Activated CD4-positive, alpha-beta T cell treated with anti-CD3 and anti-CD28 coated beads, Interleukin-2, Interleukin-6, amounts not matched to agents 100 ng/mL and 50 ng/mL, durations not matched to agents 16 hours and 8 hours (primary cell): ENCODE measurements around the gene ZNF780B.

Source experiments
- DNase-seq: peaks from one replicate; pipeline ENCODE4 v3.0.0-alpha.2; 2020

The ZNF780B gene

GRCh38 chr19:40035996-40036395 lies 20.0 kb downstream of the ZNF780B start:
- no peak for DNase-seq

- DNase-seq: no peak
Observed at GRCh38 chr19:40033989-40034560, 22.0 kb downstream of the ZNF780B start.

GRCh38 chr19:40026597-40026970 lies 29.4 kb downstream of the ZNF780B start:
- DNase-seq: no peak

- no peak for DNase-seq
Observed at GRCh38 chr19:40025938-40026596, 30.0 kb downstream of the ZNF780B start.

GRCh38 chr19:40023969-40024368 lies 32.1 kb downstream of the ZNF780B start:
- DNase-seq: no peak

- no peak for DNase-seq
Observed at GRCh38 chr19:40013991-40014390, 42.0 kb downstream of the ZNF780B start.

GRCh38 chr19:40009674-40010073 lies 46.4 kb downstream of the ZNF780B start:
- no peak for DNase-seq

- DNase-seq: no peak
Observed at GRCh38 chr19:40006273-40006691, 49.7 kb downstream of the ZNF780B start.

GRCh38 chr19:40005691-40006272 lies 50.2 kb downstream of the ZNF780B start:
- no peak for DNase-seq

GRCh38 chr19:39998501-39998900 lies 57.5 kb downstream of the ZNF780B start:
- DNase-seq: no peak

GRCh38 chr19:39997638-39998216 lies 58.3 kb downstream of the ZNF780B start:
- peak; percentile 38 for DNase-seq

- DNase-seq: peak; percentile 97
Observed at GRCh38 chr19:39996811-39997637, 59.0 kb downstream of the ZNF780B start, which contains the start of gene ZNF546. TSS of gene ZNF546 (plus strand) at chr19:39997060. CDS start at chr19:39998327, 1,267 bp downstream.

GRCh38 chr19:39996218-39996810 lies 59.7 kb downstream of the ZNF780B start:
- DNase-seq: peak; percentile 62

- no peak for DNase-seq
Observed at GRCh38 chr19:39995794-39996193, 60.2 kb downstream of the ZNF780B start.

- DNase-seq: no peak
Observed at GRCh38 chr19:39994361-39994760, 61.7 kb downstream of the ZNF780B start.

- no peak for DNase-seq
Observed at GRCh38 chr19:39993605-39994004, 62.4 kb downstream of the ZNF780B start.

- no peak for DNase-seq
Observed at GRCh38 chr19:39987596-39987995, 68.4 kb downstream of the ZNF780B start.

GRCh38 chr19:39987167-39987566 lies 68.9 kb downstream of the ZNF780B start:
- no peak for DNase-seq

GRCh38 chr19:39986643-39987042 lies 69.4 kb downstream of the ZNF780B start:
- DNase-seq: no peak

GRCh38 chr19:39983695-39984300 lies 72.2 kb downstream of the ZNF780B start:
- DNase-seq: no peak

- DNase-seq: no peak
Observed at GRCh38 chr19:39982883-39983282, 73.1 kb downstream of the ZNF780B start.
